Lower leg skin (tissue), 3 donors: Measurements from ENCODE around the gene HSP90AB1.

Source experiments
- CTCF ChIP-seq, 3 donors: fragments of 450-650 bp; IDR thresholded peaks; one replicate each; pipeline ENCODE4 v1.5.1; 2016; ENCODE audit warnings: antibody characterized with exemption in 3 of 3, mild to moderate bottlenecking in 3 of 3, moderate library complexity in 2 of 3
- POLR2A ChIP-seq, 2 donors: fragments of 450-650 bp; IDR thresholded peaks; one replicate each; pipeline ENCODE4 v1.6.1; 2016 to 2017; ENCODE audit warnings: antibody characterized with exemption in 2 of 2, mild to moderate bottlenecking in 1 of 2, moderate library complexity in 1 of 2

GRCh38 chr6:44220913-44221290, 26.0 kb upstream of the HSP90AB1 start:
- no peak for TF ChIP-seq CTCF (IDR thresholded peaks at IDR 0.05)
- no peak for TF ChIP-seq POLR2A (IDR thresholded peaks at IDR 0.05)
